C4-2B (cell line): Measurements from ENCODE around the gene GPR62.

Experiments
- ZFX ChIP-seq: fragments of 450-650 bp; IDR thresholded peaks from 2 replicates; pipeline ENCODE4 v1.6.1; 2017
- TF ChIP-seq, protein P1 (sequence below): fragments of 450-650 bp; conservative IDR thresholded peaks from 2 replicates; pipeline ENCODE4 v1.5.1; 2017; ENCODE audit warnings: mild to moderate bottlenecking

DNA sequence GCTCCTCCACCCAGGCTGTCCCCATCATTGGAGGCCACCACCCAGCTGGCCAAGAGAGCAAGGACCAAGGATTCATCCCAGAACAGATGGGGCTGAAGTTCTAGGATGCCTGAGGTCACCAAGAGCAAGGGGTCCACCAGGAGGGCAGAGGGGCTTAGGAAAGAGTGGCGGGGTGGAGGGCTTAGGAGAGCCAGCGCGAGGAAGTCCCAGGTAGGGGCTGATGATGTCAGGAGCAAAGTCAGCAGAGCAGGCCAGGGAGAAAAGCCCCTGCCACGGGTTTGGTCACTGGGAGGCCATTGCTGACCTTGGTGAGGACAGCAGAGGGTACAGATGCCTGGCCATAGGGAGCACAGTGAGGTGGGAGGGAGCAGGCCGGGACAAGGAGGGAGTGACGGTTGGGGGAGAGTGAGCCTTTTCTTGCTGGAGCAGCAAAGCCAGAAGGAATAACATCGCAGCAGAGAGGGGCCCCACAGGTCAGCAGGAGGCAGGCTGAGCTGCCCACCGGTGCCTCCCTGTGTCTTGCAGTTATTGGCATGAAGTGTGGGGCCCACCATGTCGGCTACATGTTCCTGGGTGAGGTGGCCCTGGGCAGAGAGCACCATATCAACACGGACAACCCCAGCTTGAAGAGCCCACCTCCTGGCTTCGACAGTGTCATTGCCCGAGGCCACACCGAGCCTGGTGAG is 7.8 kb upstream of the GPR62 start:
- TF ChIP-seq, protein P1, sequence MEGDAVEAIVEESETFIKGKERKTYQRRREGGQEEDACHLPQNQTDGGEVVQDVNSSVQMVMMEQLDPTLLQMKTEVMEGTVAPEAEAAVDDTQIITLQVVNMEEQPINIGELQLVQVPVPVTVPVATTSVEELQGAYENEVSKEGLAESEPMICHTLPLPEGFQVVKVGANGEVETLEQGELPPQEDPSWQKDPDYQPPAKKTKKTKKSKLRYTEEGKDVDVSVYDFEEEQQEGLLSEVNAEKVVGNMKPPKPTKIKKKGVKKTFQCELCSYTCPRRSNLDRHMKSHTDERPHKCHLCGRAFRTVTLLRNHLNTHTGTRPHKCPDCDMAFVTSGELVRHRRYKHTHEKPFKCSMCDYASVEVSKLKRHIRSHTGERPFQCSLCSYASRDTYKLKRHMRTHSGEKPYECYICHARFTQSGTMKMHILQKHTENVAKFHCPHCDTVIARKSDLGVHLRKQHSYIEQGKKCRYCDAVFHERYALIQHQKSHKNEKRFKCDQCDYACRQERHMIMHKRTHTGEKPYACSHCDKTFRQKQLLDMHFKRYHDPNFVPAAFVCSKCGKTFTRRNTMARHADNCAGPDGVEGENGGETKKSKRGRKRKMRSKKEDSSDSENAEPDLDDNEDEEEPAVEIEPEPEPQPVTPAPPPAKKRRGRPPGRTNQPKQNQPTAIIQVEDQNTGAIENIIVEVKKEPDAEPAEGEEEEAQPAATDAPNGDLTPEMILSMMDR = no peak
- TF ChIP-seq ZFX = no peak
